Right atrium auricular region (tissue), 2 donors: ENCODE measurements around the gene YAP1. TPM values are rescaled to one million over a fixed set of nuclear protein-coding genes. Genes with fewer than 3 reads are reported as not detected.

Experiments
- DNase-seq: peaks from one replicate; pipeline ENCODE4 v3.0.0-alpha.2; 2019; ENCODE audit warnings: low spot score
- H3K27ac ChIP-seq, 2 donors: fragments of 200-600 bp; sonication (generic); 1 replicate in 1 of 2; 2 replicates in 1 of 2; pipeline ENCODE4 v1.5.1; 2016 to 2019
- H3K27me3 ChIP-seq, 2 donors: fragments of 200-600 bp; sonication (generic); one replicate each; pipeline versions ENCODE4 v1.5.1 to v1.6.0; 2017 to 2019
- H3K36me3 ChIP-seq: fragments of 200-600 bp; sonication (generic); one replicate; pipeline ENCODE4 v1.5.1; 2016
- H3K4me1 ChIP-seq, 2 donors: fragments of 200-600 bp; sonication (generic); one replicate each; pipeline versions ENCODE4 v1.5.1 to v1.6.0; 2017 to 2019
- H3K4me3 ChIP-seq, 2 donors: fragments of 200-600 bp; sonication (generic); 1 replicate in 1 of 2; 2 replicates in 1 of 2; pipeline ENCODE4 v1.5.1; 2017 to 2019; ENCODE audit warnings: mild to moderate bottlenecking in 1 of 2, moderate library complexity in 1 of 2
- H3K9me3 ChIP-seq, 2 donors: fragments of 200-600 bp; sonication (generic); one replicate each; pipeline ENCODE4 v1.5.1; 2019
- total RNA-seq, 2 donors: library from RNA; depleted of rRNA; stranded (reverse); fragments of >200 nt; gene quantifications; one replicate each; pipeline ENCODE4 v1.1.0, GENCODE V29; 2016
- TF ChIP-seq, protein P1 (sequence below), 2 donors: fragments of 200-600 bp; sonication (generic); IDR thresholded peaks; one replicate each; pipeline ENCODE4 v1.5.1; 2019; ENCODE audit warnings: antibody characterized with exemption in 2 of 2

YAP1 gene
- total RNA-seq, 2 donors from 2014 or later, result 85.0 to 135 TPM

DNA sequence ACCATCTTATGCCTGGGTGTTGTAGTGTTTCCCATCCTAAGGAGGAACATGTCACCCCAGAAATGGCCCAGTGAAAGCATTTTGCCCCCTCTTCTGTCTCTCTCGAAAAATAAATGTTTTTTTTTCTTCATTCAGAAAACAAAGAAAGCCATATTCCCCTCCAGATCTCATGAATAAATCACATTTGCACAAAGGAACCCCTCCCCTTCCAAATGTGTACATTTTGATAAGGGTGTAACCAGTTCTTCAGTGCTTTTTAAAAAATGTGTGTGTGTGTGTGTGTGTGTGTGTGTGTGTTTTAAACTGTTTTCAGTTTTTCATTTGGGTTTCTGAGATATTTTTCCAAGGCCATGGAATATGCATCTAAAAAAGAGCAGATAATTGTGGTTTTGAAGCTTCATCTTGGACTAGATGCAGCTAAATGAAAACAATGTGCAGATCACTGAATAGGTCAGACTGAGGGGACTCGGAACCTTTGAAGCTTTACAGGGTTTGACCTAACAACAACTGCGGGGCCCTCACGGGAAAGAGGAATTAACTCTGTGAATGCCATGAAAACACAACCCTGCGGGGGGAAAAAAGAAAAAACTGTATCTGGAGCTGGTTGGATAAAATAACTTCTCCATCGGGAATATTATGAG, 76.4 kb downstream of the YAP1 start:
- Histone ChIP-seq H3K27ac (no peak overlapping the region), H3K4me3 (no peak overlapping the region), H3K36me3 (no peaks in the 10 kb centered on the region), H3K27me3 (no peaks in the 10 kb centered on the region), H3K9me3 (no peaks in the 10 kb centered on the region), H3K4me1 (peaks cover 0 to 20% of the 10 kb centered on the region in 2 donors)
- DNase-seq, result no peak
- TF ChIP-seq, protein P1, sequence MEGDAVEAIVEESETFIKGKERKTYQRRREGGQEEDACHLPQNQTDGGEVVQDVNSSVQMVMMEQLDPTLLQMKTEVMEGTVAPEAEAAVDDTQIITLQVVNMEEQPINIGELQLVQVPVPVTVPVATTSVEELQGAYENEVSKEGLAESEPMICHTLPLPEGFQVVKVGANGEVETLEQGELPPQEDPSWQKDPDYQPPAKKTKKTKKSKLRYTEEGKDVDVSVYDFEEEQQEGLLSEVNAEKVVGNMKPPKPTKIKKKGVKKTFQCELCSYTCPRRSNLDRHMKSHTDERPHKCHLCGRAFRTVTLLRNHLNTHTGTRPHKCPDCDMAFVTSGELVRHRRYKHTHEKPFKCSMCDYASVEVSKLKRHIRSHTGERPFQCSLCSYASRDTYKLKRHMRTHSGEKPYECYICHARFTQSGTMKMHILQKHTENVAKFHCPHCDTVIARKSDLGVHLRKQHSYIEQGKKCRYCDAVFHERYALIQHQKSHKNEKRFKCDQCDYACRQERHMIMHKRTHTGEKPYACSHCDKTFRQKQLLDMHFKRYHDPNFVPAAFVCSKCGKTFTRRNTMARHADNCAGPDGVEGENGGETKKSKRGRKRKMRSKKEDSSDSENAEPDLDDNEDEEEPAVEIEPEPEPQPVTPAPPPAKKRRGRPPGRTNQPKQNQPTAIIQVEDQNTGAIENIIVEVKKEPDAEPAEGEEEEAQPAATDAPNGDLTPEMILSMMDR (IDR thresholded peaks at IDR 0.05), result no peak

DNA sequence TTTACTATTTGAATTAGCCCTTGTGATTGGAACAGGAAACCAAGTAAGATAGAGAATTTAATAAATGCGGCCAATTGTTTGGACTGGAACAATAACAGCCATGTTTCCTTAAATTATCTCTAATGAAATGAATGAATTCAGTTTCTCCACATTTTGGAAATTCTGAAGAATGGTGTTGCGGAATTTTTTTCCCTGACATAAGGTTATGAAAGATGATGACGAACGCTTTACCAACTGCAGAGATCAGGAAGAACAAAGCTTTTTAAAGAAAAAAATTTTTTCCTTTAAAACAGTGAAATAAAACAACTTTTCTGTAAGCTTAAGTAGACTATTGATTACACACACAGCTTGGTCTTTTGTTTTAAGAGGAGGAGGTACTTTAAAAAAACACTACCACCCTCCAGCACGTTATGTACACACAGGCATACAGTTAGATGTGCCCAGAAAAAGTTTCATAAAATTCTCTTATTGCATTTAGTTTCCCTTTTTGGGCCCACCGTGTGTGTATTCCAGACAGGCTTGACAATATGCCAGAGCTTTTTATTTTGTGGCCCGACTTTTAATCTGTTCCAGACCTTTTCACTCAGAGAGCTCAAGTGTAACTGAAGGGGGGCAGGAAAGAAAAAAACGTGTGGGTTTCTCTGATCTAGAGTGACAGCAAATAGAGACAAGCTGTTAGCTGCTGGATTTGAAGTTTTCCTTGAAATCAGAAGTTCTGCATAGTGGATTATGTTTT, 77.3 kb downstream of the YAP1 start:
- H3K4me3 ChIP-seq, result no peak overlapping the region
- H3K36me3 ChIP-seq, result no peaks in the 10 kb centered on the region
- peaks cover 0 to 24% of the 10 kb centered on the region in 2 donors for H3K4me1 ChIP-seq
- TF ChIP-seq, protein P1 (IDR thresholded peaks at IDR 0.05), result no peak
- H3K9me3 ChIP-seq, result no peaks in the 10 kb centered on the region
- no peaks in the 10 kb centered on the region for H3K27me3 ChIP-seq
- no peak for DNase-seq
- peak overlapping the region in 1 of 2 donors; percentile 2 for H3K27ac ChIP-seq

DNA sequence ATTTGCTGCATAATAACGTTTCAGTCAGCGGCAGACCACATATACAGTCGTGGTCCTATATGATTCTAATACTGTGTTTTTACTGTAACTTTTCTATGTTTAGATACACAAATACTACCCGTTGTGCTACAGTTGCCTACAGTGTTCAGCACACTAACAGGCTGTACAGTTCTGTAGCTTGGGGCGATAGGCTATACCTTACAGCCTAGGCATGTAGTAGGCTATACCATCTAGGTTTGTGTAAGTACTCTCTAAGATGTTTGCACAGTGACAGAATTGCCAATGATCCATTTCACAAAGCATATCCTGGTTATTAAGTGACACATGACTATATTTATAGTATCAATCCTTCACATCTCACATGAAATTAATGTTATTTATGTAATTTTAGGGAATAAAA, 78.2 kb downstream of the YAP1 start:
- H3K27ac ChIP-seq, result no peak overlapping the region

DNA sequence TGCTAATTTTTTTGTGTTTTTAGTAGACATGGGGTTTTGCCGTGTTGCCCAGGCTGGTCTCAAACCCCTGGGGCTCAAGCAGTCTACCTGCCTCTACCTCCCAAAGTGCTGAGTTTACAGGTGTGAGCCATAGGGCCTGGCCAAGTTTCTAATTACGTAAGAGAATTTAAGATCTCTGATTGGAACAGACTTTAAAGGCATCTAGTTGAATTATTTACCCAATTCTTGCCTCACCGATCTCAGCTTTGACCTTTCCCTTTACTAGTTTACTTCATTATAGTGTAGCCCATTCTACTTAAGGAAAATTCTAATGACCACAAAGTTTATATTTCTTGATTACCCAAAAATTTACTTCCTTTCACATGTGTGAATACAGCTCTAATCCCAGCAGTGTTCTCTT, 81.6 kb downstream of the YAP1 start:
- H3K36me3 ChIP-seq, result no peaks in the 10 kb centered on the region
- TF ChIP-seq, protein P1 (IDR thresholded peaks at IDR 0.05), result no peak
- no peaks in the 10 kb centered on the region for H3K27me3 ChIP-seq
- no peaks in the 10 kb centered on the region for H3K9me3 ChIP-seq
- no peak overlapping the region for H3K4me3 ChIP-seq
- DNase-seq, result no peak
- no peak overlapping the region for H3K27ac ChIP-seq
- H3K4me1 ChIP-seq, result peaks cover 0 to 31% of the 10 kb centered on the region in 2 donors

More for the DNA sequence above, 78.2 kb downstream of the YAP1 start:
- Histone ChIP-seq H3K27me3 (no peaks in the 10 kb centered on the region), H3K9me3 (no peaks in the 10 kb centered on the region), H3K36me3 (no peaks in the 10 kb centered on the region), H3K4me1 (peaks cover 0 to 32% of the 10 kb centered on the region in 2 donors), H3K4me3 (no peak overlapping the region)
- DNase-seq, result no peak
- TF ChIP-seq, protein P1 (IDR thresholded peaks at IDR 0.05), result no peak

DNA sequence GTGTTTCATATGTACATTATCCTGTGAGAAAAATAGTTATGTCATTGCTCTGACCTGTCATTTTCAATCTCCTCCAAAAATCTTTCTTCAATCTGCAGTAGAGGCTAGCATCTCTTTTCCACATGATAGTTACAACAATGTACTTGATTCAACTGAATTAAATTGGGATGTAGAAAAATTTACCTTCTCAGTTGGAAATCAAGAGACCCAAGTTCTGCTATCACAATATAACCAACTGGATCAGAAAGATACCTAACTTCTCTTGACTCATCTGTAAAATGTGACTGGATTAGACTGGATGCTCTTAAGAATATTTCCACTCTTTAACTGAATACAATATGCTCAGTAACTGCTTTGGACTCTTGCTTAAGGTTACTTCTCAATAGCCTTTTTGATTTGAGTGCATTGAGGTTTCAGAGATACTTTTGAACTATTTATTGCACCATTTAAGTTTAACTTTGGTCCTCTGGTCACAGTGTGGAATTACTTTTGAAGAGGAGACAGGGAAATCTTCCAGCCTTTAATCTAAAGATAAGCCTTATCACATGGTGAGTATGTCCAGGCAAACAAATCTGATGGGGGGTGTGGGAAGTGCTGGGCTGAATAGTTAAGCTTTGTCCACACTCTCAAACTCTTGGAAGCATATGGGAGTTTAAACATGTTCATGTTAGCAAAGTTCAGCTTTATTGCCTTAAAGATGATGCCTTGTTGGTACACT, 82.3 kb downstream of the YAP1 start:
- Histone ChIP-seq H3K4me1 (peaks cover 0 to 25% of the 10 kb centered on the region in 2 donors), H3K27ac (no peak overlapping the region), H3K4me3 (no peak overlapping the region), H3K9me3 (no peaks in the 10 kb centered on the region), H3K36me3 (no peaks in the 10 kb centered on the region), H3K27me3 (no peaks in the 10 kb centered on the region)
- TF ChIP-seq, protein P1 (IDR thresholded peaks at IDR 0.05), result no peak
- DNase-seq, result no peak
